ENCODE measurements around the gene GHSR.

Gene GHSR

DNA sequence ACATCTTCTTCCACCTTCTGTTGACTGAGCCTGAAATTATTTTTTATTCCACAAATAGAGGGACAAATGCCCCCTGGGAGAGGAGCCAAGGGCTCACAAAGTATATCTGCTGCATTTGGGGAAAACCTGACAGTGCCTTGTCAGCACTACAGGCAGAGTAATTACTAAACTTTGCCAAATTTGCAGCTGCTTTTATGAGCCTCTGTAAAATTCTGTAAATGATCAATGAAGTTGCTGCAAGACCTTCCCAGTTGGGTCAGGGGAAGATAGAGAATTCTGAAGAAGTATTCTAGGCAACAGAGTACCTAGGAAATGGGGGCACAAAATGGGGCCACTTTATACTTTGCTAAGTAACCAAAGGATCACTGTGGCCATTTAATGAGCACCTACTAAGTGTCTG is 10.5 kb downstream of the GHSR start:
- DNase-seq, result no peak

DNA sequence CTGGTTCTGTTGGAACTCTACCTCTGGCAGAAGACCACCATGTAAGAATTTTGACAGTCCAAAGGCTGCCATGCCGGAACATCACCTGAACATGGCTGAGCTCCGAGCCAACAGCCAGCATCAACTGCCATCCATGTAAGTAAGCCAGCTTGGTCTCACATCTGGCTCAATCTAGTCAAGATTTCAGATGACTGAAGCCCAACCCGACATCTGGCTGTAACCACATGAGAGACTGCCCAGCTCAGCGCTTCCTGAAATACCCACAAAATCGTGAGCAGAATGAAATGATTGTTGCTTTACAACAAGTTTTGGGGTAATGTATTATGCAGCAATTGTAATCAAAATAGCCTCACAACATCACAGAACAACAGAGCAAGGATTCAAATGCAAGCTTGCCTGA is 32.9 kb downstream of the GHSR start:
- DNase-seq, result no peak

DNA sequence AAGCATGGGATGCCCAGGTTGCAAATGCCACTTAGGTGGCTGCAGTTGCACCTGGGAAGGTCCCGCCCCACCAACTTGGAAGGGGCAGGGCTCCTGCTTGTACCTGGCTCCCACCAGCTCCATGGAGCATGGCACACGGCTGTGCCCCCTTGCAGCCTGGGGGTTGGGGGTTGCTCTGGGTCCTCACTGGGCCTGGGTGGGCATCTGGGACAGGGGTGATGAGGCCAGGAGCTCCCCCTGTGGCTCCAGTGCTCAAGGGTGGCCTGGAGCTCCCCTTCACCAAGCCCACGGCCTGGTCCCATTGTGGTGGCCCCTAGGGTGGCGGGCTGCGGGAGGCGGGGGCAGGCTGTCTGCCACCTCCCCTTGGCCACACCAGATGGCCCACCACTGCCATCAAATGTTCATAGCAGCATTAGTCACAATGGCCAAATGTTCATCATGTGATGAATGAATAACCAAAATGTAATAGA is 36.7 kb downstream of the GHSR start:
- no peak for DNase-seq

DNA sequence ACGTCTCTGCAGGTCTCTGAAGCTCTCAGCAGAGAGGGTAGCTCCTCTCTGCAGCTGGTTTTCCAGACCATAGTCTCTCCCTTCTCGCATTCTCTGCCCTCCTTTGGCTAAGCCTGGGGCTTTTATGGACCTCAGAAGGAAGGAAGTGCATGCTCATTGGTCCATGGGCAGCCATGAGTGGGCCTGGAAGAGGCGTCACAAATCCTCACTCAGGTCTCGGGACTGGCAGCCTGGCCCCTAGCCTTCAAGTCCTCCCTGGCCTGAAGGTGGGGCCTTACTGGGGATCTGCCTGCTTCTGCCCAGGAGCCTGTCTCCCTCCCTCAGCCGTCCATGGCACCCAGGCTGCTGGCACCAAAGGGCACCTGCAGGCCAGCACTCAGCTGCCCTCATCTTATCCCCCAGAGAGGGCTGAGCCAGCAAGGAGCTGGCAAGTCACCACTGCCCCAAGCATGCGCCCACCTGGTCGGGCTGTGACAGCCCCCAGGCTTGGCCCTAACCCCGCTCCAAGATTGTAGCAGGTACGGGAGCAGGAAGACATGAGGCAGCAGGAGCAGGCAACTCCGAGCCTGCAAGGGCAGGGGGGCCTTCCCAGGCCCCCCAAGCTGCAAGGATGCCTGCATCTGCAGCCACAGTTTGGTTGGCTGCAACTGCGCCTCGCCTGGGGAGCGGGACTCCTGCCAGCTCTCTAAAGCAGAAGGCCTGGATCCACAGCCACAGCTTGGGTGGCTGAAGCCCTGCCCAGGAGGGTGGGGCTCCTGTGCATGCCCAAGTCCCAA is 37.4 kb downstream of the GHSR start:
- no peak for DNase-seq

DNA sequence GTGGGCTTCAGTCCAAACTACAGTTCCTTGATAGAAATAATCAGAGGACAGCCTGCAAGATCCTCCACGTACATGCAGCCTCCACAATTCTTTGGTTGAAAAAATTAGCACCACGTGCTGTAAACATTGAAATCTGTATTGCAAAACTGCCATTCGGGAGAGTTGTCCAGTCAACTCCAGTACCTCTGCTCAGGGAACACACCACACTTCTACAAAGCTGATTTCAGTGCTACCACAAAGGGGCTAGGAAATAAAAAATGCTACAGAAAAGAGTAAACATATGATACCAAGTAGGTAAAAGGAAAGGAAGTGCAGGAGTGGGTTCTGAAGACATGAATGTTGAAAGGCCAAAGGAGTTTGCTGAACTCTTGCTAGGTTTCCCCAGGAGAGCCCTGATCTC is 40.4 kb downstream of the GHSR start:
- DNase-seq, result no peak

DNA sequence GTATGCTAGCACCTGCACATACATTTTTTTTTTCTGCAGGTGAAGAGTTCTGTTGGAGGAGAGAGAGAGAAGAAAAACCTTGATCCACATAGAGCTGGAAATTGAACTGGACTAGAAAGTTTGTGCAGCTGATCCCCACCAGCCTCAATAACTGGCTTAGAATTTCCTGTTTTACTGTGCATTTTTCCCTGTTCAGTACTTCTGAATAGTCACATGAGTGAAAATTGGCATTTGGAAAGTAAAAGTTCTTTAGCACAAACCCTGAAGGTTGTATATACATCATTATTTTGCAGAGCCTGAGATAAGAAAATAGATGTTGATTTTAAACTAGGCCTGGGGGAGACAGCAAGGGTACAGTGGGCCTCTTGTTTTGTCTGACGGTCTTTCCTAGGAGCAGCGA is 42.3 kb downstream of the GHSR start:
- DNase-seq, result no peak

DNA sequence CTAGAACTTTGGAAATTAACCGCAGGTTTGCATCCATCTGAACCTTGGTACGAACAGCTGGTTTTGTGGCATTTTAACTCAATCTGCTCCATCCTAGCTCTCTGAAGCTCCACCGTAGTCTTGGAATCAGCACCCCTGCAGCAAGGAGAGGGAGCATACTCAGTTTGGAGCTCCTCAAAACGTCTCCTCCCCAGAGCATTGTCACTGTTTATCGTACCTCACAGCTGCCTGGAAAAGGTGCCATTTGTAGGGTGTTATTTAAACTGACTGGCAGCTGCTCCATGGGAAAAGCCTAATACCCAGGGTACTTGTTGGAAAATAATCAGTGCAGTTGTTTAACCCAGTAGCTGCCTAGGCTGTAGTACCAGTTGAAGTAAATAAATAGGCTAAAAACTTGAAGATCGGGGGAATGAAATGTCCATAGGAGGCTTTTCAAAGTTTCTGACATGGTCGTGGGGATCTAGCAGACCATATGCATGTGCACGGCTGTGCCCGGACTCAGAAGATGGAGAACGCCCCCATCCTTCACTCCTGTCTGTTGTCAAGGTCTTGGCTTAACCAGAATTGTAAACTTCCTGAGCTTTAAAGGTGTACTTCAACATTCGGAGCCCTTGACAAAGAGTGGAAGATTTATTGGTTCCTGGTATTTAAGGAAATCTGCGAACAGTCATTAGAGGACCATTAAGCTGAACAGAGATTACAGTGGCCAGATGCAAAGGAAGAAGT is 43.9 kb downstream of the GHSR start:
- DNase-seq, result no peak

DNA sequence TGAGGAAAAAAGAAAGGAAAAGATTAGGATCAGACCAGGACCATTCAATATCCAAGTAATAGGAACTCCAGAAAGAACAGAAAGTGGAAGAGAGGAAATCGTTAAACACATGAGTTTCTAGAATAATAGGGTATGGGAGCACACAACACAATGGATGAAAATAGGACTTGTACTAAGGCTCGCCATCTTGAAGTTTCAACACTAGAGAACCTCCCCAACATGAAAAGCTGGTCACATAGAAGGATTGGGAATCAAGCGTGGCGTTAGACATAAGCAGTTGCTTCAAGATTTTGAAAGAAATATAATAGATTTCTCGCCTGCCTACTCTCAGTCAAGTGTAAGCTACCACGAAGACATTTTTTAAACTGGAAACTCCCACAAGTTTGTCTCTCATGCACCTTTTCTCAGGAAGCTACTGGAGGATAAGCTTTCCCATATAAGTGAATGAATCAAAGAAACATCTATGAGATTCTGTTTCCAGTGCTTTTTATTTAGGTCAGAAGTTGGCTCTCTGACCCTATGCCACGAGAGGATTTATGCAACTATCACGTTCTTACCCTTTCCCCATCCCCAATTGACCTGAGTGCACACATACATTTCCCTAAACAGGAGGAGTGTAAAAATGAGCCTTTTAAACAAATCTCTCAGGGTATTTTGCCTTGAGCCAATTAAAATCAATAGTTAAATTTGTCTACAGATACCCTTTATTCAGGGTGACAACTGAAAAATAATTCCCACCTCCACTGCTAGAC is 45.2 kb downstream of the GHSR start:
- no peak for DNase-seq

DNA sequence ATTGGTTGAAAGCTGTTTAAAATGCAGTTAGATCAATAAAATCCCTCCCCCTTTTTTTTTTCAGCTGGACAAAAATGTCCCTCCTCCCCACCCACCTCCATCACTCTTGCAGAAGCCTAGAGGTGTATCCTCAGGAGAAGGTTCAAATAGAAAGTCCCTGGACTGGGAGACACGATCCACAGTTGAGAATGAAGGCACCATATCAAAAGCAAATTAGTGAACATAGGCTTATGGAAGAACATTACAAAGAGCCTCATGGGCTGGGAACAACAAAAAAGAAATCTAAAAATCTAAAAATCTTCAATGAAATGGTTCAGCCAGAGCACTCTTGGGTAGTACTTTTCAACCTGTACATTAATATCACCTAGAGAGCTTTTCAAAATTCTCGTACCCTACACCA is 46.2 kb downstream of the GHSR start:
- DNase-seq, result no peak

DNA sequence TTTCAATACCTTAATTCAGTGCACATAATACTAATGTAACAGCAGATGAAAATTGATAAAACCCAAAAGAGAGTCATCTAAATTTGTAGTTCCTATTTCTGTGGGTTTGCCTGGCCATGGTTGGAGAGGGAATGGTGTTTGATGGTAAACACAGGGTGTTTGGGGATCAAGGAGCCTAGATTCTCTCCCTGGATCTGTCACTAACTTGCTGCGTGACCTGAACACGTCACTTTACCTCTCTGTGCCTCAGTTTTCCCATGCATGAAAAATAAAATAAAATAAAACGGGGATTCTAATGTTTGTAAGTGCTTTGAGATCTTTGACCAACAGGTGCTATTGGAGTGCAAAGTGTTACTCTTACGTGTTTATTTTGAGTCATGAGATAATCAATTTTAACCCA is 49.8 kb downstream of the GHSR start:
- no peak for DNase-seq

DNA sequence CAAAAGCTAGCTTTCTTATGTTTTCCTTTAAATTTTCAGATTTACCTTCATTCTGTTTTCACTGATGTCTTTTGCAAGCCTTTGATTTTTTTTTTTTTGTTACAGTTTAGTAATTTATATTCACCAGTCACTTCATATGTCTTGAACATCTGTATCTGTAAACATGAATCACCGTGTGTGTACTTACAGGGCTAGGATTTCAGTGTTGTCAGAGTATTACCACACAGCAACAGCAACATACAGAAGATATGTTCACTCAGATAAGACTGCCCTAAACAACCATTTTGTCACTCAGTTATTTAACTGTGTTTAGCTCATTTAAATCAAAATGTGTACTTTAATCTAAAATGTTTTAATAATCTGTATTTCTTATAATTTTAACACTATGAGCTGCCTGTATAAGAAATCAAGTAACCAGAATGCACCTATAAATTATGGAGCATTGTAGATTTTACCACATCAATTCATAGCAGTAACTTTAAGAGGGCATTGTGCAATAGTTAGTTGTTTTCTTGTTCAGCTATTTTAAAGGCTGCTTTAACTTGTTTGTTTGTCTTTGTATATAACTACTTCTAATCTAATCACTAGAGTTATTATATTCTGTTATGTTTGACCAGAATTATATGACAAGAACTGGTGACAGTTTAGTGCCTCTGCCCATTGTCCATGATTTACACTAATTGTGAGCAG is 50.4 kb downstream of the GHSR start:
- DNase-seq, result no peak

DNA sequence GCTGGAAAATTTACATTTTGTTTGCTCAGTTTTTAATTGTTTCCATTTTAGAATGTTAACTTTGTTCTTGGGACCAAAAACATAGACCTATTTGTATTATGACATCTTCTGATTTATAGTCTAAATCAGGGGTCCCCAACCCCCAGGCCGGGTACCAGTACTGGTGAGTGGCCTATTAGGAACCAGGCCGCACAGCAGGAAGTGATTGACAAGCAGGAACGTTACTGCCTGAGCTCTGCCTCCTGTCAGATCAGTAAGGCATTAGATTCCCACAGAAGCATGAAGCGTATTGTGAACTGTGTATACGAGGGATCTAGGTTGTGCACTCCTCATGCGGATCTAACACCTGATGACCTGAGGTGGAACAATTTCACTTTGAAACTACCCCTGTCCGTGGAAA is 51.9 kb downstream of the GHSR start:
- DNase-seq, result no peak

DNA sequence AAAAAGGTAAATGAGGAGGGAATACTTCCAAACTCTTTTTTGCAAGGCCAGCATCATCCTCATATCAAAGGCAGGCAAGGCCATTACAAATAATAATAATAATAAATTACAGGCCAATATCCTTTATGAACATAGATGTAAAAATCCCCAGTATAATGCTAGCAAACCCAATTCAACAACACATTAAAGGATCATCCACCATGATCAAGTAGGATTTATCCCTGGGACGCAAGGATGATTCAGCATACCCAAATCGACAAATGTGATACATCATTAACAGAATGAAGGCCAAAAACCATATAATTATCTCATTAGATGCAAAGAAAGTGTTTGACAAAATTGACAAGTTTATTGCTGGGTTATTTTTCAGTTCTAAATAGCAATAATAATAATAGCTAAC is 53.6 kb downstream of the GHSR start:
- DNase-seq, result no peak

Data from activated naive CD4-positive, alpha-beta T cell treated with anti-CD3 and anti-CD28 coated beads, Interleukin-2, amount 50 U/mL, for 16 hours (primary cell).